GM12891 (cell line): ENCODE measurements around the gene CPSF4L.

Experiments
- DNase-seq: peaks from one replicate; pipeline ENCODE4 v3.0.0; 2011; ENCODE audit warnings: low spot score; ENCODE audit not compliant: insufficient read length
- FAIRE-seq: peaks from 2 replicates; lab custom pipeline; 2011; peaks lifted over from hg19 to GRCh38; lab: Jason Lieb, UNC
- PAX5 ChIP-seq: IDR thresholded peaks from 2 replicates; pipeline ENCODE4 v1.6.1; 2011; ENCODE audit warnings: low read length, moderate library complexity, mild to moderate bottlenecking; ENCODE audit not compliant: insufficient read depth, severe bottlenecking
- POLR2A ChIP-seq: IDR thresholded peaks from 2 replicates; pipeline ENCODE4 v1.6.1; 2011; ENCODE audit warnings: low read depth, low read length, control low read depth
- POLR2AphosphoS5 ChIP-seq: IDR thresholded peaks from 2 replicates; pipeline ENCODE4 v1.6.1; 2011; ENCODE audit warnings: low read depth, low read length, control low read depth
- POU2F2 ChIP-seq: IDR thresholded peaks from 2 replicates; pipeline ENCODE4 v1.6.1; 2011; ENCODE audit warnings: low read depth, mild to moderate bottlenecking, control low read depth, low read length, moderate library complexity
- SPI1 ChIP-seq: IDR thresholded peaks from 2 replicates; pipeline ENCODE4 v1.6.1; 2011; ENCODE audit warnings: low read depth, low read length, control low read depth
- TAF1 ChIP-seq: IDR thresholded peaks from 2 replicates; pipeline ENCODE4 v1.6.1; 2011; ENCODE audit warnings: low read depth, low read length, control low read depth

Gene CPSF4L

DNA sequence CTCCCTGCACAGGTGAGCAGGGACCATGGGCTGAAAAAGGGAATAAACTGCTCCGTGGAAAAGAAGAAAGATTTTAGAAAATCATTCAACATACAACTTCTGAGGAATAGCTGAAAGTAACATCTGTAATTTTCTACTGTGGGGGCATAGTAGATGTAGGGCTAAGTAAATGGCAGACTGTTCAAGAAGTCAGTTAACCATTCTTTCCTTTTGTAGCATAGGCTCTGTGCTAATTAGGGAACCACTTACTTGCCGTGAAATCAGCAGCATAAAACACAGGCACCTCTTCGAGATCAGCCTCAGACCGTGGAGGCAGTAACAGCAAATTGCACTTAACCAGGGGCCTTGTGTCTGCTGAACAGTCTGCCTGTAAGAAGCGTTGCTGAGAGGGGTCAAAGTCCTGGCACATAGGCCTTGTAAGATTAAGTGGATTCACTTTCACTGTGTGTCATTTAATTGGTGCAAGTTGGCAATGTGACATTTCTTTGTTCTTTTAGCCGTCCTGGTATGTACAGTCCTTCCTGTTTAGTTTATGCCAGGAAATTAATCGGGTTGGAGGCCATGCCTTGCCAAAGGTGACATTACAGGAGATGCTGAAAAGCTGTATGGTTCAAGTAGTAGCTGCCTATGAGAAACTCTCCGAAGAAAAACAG lies 58.4 kb downstream of the CPSF4L start:
- no peak for TF ChIP-seq PAX5
- TF ChIP-seq POLR2A = no peak
- TF ChIP-seq POLR2AphosphoS5 = no peak
- no peak for TF ChIP-seq TAF1
- TF ChIP-seq POU2F2 = no peak
- TF ChIP-seq SPI1 = no peak

DNA sequence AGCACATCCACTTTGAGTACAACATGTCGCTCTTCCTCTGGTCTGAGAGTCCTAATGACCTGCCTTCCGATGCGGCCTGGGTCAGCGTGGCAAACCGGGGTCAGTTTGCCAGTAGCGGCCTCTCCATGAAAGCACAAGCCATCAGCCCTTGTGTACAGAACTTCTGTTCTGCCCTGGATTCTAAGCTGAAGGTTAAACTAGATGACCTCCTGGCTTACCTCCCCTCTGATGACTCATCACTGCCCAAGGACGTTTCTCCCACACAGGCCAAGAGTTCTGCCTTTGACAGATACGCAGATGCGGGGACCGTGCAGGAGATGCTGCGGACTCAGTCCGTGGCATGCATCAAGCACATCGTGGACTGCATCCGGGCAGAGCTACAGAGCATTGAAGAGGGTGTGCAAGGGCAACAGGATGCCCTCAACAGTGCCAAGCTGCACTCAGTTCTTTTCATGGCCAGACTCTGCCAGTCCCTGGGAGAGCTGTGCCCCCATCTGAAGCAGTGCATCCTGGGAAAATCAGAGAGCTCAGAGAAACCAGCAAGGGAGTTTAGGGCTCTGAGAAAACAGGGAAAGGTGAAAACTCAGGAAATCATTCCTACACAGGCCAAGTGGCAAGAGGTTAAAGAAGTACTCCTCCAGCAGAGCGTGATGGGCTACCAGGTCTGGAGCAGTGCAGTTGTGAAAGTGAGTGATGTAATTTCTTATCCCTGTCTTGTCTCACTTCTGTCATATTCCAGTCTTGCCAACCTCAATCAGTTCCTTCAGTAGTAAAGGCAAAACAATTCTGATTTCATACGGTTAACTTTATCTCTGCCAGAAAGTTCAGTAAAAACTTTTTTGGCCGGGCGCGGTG lies 60.2 kb downstream of the CPSF4L start:
- no peak for DNase-seq
- TF ChIP-seq PAX5 (no peak), POU2F2 (no peak), POLR2AphosphoS5 (no peak), POLR2A (no peak), TAF1 (no peak), SPI1 (no peak)
- FAIRE-seq = no peak

More for the DNA sequence above, 58.4 kb downstream of the CPSF4L start:
- FAIRE-seq = no peak
- DNase-seq = no peak

DNA sequence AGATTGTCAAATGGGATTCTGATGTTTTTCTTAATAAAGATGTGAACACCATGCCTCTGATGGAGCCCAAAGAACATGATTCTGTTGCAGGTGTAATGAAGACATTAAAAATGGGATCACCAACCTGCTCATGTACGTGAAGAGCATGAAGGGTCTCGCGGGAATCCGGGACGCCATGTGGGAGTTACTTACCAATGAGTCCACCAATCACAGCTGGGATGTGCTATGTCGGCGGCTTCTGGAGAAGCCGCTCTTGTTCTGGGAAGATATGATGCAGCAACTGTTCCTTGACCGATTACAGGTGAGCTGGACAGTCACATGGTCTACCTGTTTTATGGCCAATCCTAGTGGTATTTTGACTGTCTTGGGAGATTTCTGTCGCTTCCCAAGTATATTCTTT lies 61.2 kb downstream of the CPSF4L start:
- DNase-seq (no peak), FAIRE-seq (no peak)
- TF ChIP-seq POU2F2 (no peak), POLR2A (no peak), PAX5 (no peak), SPI1 (no peak), TAF1 (no peak), POLR2AphosphoS5 (no peak)

DNA sequence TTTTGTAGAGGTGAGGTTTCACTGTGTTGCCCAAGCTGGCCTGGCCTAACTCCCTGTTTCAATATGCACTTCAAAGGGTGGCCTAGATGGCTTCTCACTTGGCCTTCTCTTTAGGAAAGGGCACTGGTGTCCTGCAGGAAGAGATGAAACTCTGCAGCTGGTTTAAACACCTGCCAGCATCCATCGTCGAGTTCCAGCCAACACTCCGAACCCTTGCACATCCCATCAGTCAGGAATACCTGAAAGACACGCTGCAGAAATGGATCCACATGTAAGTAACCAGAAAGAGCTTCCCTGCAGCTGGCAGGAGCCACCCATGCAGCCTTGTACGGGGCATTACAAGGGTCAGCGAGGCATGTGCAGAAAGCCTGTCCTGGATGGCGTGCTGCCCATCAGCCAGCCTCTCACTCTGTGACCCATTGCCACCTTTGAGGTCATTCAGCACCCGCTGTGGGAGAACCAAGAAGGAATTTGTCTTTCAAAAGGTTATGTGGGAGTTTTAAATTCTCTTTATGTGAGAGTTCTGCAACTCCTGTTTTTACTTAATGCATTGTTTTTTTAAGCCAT lies 61.8 kb downstream of the CPSF4L start:
- no peak for DNase-seq
- no peak for TF ChIP-seq POLR2A
- no peak for TF ChIP-seq POU2F2
- no peak for TF ChIP-seq TAF1
- no peak for TF ChIP-seq POLR2AphosphoS5
- TF ChIP-seq SPI1 = no peak
- TF ChIP-seq PAX5 = no peak
- no peak for FAIRE-seq

DNA sequence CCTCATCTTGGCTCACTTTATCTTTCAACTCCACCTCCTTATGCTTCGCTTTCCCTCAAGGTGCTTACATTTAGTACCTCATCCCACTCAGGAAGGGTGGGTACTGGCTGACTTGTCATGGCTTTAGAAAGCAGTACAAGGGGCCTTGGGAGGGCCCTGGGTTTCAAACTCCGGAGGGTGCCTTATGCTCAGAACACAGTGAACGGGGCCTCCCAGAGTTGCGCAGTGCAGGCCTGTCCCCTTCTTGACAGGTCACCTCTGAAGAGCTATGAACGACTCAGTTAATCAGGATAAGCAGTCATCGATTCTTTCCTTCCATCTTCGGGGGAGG lies 62.8 kb downstream of the CPSF4L start:
- DNase-seq (no peak), FAIRE-seq (no peak)
- TF ChIP-seq SPI1 = no peak
- no peak for TF ChIP-seq POLR2A
- no peak for TF ChIP-seq POLR2AphosphoS5
- no peak for TF ChIP-seq TAF1
- TF ChIP-seq POU2F2 = no peak
